Erythroblast (primary cell): ENCODE measurements around the gene RHBDF1.

Experiments used
- GATA1 ChIP-seq: IDR thresholded peaks from 2 replicates; pipeline ENCODE4 v1.6.1; 2011; ENCODE audit warnings: low read depth, mild to moderate bottlenecking, control low read depth, low read length, moderate library complexity
- POLR2A ChIP-seq: IDR thresholded peaks from 2 replicates; pipeline ENCODE4 v1.6.1; 2011; ENCODE audit warnings: mild to moderate bottlenecking, low read length

- TF ChIP-seq POLR2A (no peak), GATA1 (no peak)
Observed at GRCh38 chr16:57711-58110, 14.7 kb downstream of the RHBDF1 start.
